ENCODE measurements around the gene RELL2.

The RELL2 gene

GRCh38 chr5:141675672-141676071 is 38.9 kb downstream of the RELL2 start:
- no peak for DNase-seq (ENCODE audit: low read depth, low spot score)

GRCh38 chr5:141677415-141677814 is 40.6 kb downstream of the RELL2 start:
- no peak for DNase-seq (ENCODE audit: low read depth, low spot score)

GRCh38 chr5:141680178-141680577 is 43.4 kb downstream of the RELL2 start:
- DNase-seq (ENCODE audit: low read depth, low spot score): no peak

GRCh38 chr5:141680751-141681201 is 44.0 kb downstream of the RELL2 start:
- DNase-seq (ENCODE audit: low read depth, low spot score): peak; percentile 61

GRCh38 chr5:141681295-141681694 is 44.5 kb downstream of the RELL2 start:
- no peak for DNase-seq (ENCODE audit: low read depth, low spot score)

GRCh38 chr5:141681695-141682641 is 45.2 kb downstream of the RELL2 start, which contains the start of gene ARAP3:
Gene ARAP3, minus strand, starts transcription at chr5:141682230. Its CDS starts 1,744 bp downstream, at chr5:141680486.
- DNase-seq (ENCODE audit: low read depth, low spot score): peak; percentile 94

GRCh38 chr5:141683596-141684141 is 46.9 kb downstream of the RELL2 start:
- no peak for DNase-seq (ENCODE audit: low read depth, low spot score)

- no peak for DNase-seq (ENCODE audit: low read depth, low spot score)
These were observed 48.8 kb downstream of the RELL2 start for GRCh38 chr5:141685591-141685990.

GRCh38 chr5:141686648-141687416 is 50.0 kb downstream of the RELL2 start:
- DNase-seq (ENCODE audit: low read depth, low spot score): no peak
